ENCODE results near the gene FGD5. TPM values are rescaled to one million over a fixed set of nuclear protein-coding genes. Genes with fewer than 3 reads are reported as not detected.

The FGD5 gene
- total RNA-seq, 4 donors from 2014 or later: 9.1 to 75.0 (median 16.1) TPM

DNA sequence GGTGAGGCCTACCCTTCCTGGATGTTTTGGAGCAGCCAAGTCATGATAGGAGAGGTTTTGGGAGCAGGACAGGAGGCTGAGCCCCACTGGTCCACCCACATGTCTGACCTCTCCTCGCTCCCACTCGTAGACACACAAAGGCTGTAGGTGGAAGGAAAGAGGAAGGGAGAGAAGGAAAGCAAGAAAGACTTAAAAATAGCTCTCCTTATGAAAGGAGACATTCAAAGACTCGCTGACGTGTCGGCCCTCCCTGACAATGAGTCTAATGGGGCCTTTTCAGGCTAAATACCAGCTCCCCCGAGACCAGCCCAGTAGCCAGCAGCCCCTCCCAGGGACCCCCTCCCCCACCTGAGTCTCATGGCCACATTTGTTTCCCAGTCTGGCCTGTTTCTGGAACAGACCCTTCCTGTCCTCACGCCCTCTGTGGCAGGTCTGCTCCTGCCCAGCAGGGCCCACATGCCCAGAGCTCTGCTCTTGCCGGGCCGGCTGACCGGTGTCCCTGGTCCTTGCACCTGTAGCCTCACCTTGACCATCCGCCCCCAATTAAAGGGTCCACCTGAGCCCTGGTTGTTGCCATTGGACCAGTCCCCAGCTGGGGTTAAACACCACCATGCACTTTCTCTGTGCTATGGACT is 49.3 kb downstream of the FGD5 start:
- ATAC-seq (ENCODE audit: low FRiP score): no peak
- no peak for DNase-seq (ENCODE audit: low spot score)
- TF ChIP-seq, protein P1, sequence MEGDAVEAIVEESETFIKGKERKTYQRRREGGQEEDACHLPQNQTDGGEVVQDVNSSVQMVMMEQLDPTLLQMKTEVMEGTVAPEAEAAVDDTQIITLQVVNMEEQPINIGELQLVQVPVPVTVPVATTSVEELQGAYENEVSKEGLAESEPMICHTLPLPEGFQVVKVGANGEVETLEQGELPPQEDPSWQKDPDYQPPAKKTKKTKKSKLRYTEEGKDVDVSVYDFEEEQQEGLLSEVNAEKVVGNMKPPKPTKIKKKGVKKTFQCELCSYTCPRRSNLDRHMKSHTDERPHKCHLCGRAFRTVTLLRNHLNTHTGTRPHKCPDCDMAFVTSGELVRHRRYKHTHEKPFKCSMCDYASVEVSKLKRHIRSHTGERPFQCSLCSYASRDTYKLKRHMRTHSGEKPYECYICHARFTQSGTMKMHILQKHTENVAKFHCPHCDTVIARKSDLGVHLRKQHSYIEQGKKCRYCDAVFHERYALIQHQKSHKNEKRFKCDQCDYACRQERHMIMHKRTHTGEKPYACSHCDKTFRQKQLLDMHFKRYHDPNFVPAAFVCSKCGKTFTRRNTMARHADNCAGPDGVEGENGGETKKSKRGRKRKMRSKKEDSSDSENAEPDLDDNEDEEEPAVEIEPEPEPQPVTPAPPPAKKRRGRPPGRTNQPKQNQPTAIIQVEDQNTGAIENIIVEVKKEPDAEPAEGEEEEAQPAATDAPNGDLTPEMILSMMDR (IDR thresholded peaks at IDR 0.05): no peak

DNA sequence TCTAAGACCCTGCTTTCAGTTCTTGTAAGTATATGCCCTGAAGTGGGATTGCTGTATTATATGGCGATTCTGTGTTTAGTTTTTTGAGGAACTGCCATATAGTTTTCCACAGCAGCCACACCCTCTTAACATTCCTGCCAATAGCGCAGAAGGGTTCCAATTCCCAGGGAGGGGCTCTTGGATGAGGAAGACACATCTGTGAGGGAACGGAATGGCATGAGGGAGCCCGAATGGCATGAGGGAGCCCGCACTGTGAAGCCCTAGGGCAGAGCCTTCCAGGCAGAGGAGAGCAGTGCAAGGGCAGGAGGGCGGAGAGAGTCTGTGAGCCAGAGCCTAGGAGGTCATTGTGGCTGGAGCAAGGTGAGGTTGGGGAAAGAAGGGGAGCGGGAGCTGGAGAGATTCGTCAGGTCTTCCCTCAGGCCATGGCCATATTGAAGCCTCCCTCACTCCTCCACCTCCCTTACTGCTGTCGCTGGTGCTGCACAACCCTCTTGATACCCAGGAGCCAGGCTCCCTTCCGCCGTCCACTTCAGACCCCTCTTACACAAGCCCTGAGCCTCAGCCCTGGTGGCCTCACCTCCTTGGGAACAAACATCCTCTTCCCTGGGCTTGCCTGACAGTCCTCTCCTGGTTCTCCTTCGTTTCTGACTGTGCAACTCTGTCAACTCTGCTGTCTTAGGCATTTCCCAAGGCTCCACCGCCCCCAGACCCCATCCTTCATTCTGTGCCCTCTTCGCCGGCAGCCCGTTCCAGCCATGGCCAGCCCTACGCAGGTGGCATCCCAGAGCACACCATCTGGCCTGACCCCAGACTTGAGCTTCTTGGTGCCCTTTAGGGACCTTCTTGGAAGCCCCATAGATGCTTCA is 51.4 kb downstream of the FGD5 start:
- no peak for DNase-seq (ENCODE audit: low spot score)

DNA sequence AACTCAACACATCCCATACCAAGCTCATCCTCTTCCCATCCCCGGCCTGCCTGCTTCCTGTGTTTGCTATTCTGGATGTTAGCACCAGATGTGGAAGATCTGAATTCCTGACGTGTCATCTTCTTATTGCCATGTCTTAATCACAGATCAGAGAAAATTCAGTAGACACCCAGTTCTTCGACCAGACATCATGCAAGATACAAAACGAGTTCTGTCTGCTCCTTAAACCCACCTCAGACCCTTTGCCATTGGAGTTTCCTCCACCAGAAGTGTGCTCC is 52.0 kb downstream of the FGD5 start:
- TF ChIP-seq, protein P1 (IDR thresholded peaks at IDR 0.05): no peak
- DNase-seq (ENCODE audit: low spot score) (no peak), ATAC-seq (ENCODE audit: low FRiP score) (no peak)

More for the DNA sequence above, 51.4 kb downstream of the FGD5 start:
- TF ChIP-seq, protein P1 (IDR thresholded peaks at IDR 0.05): no peak
- no peak for ATAC-seq (ENCODE audit: low FRiP score)

DNA sequence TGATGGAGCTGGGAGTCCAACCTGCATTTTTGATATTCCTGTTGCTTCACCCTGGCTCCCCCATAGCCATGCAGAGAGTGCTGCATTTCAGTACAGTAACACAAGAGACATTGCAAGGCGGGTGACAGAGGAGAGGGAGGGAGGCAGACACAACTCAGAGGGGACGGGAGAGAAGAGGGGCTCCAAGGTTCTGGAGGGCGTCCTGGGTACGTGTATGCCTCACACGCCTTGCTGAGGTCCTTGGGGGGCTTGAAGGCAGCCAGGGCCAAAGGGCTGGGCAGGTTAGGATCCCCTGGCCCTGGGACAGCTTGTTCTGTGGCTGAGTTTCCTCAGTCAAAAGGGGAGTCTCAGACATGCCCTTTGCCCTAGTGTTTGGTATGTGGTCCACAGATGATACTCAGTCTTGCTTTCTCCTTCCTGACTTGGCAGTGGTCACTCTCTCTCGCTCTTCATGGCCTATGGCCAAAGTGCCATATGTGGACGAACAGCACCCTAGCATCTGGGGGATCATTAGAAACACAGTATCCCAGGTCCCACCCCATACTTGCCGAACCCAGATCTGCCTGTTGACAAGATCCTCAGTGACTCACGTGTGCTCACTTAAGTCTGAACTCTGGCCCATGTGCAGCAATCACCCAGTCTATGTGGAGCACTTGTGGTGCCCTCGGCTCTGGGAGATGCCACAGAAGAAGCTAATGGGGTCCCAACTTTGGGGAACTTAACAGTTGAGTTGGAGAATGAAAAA is 52.9 kb downstream of the FGD5 start:
- TF ChIP-seq, protein P1 (IDR thresholded peaks at IDR 0.05): no peak
- DNase-seq (ENCODE audit: low spot score) (no peak), ATAC-seq (ENCODE audit: low FRiP score) (no peak)

DNA sequence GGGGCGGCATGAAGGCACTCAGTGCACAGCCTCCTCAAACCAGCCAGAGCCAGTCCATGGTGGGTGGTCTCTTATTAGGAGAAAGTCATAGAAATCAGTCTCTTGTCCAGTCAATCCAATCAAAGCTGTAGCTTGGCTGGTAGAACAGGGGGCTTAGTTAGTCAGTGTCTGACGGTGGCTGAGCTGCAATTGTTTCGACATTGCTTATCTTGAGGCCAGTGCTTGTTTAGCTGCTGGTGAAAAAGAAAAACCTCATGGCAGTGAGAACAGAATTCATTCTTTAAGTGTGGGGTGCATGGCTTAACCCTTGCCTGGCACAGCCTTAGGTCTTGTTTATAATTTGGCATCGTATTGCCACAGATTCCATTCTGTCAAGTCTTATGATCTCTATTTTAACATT is 53.9 kb downstream of the FGD5 start:
- ATAC-seq (ENCODE audit: low FRiP score) (no peak), DNase-seq (ENCODE audit: low spot score) (no peak)
- TF ChIP-seq, protein P1 (IDR thresholded peaks at IDR 0.05): no peak

DNA sequence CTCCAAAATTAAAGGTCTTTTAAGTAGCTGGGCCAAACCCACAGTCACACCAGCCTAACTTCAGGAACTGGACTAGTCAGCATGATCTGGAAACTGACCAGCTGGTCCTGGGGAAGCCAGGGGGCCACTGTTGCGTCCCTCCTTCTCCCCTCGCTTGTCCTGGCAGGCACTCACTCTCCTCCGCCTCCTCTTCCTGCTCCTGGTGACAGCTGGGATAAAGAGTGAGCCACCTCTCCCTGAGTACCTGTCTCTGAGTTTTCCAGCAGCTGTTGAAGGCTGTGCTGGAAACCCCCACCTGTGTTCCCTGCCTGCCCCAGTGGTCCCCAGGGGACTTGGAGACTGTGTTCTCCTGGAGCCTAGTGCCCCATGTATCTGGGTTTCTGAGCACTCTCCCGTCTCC is 56.0 kb downstream of the FGD5 start:
- TF ChIP-seq, protein P1 (IDR thresholded peaks at IDR 0.05): no peak
- ATAC-seq (ENCODE audit: low FRiP score) (no peak), DNase-seq (ENCODE audit: low spot score) (no peak)
